GM13977 (cell line): Measurements from ENCODE around the gene RAET1E.

Experiments
- DNase-seq: peaks from one replicate; pipeline ENCODE4 v3.0.0; 2012; ENCODE audit warnings: low spot score
- CTCF ChIP-seq: IDR thresholded peaks from 2 replicates; pipeline ENCODE4 v1.5.1; 2012; ENCODE audit warnings: mild to moderate bottlenecking, control low read depth; ENCODE audit not compliant: insufficient read depth; ENCODE audit errors: extremely low read depth, missing control alignments
- in situ Hi-C: fragments of 300-500 bp; cut with MboI; formaldehyde crosslinking; loops from one replicate; pipeline ENCODE4 v1.12.0; 2022; ENCODE audit warnings: low sequenced_read_pairs, low pct_unique_long_range_greater_than_20kb, mixed read lengths, inconsistent platforms; ENCODE audit not compliant: unreplicated experiment

The RAET1E gene

GRCh38 chr6:149888093-149888492 lies 9.8 kb downstream of the RAET1E start:
- TF ChIP-seq CTCF, result no peak
- DNase-seq, result no peak
- in situ Hi-C loops, result no loop called here

GRCh38 chr6:149887343-149887742 lies 10.6 kb downstream of the RAET1E start:
- DNase-seq, result no peak
- no peak for TF ChIP-seq CTCF
- in situ Hi-C loops, result no loop called here

DNA sequence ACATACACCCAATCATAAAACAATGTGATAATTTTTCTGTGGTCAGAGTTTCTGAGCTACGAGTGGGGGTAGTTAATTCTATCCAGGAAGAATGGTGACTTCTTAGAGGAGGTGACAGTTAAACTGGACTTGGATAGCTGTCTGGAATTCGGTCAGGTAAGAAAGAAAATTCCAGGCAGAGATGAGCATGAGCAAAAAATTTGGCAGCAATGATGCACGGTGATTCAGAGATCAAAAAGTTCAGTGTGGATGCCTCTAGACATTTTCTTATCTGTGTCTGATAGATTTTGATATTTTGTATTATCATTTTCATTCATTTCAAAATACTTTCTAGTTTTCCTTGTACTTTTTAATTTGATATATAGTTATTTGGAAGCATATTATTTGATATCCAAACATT lies 12.0 kb downstream of the RAET1E start:
- in situ Hi-C loops, result no loop called here
- TF ChIP-seq CTCF, result no peak
- no peak for DNase-seq

DNA sequence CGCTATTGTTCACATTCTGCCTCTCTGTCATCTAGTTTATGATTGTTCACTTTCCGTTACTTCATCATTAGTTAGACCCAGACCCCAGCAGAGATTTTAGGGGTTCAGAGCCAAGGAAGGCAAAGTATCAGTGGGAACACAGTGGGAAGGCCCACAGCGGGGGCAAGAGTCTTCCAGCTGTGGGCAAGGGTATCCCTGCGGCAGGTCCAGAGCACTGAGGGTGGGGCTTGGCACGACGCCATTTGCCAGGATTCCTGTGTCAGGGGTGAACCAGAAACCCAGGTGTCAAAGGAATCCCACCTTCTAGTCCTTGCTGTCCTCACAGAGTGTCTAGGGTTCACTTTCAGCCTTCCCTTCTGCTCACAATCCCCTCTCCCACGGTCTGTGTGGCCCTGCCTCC lies 13.3 kb downstream of the RAET1E start:
- no peak for TF ChIP-seq CTCF
- DNase-seq, result no peak
- in situ Hi-C loops, result no loop called here

GRCh38 chr6:149884215-149884614 lies 13.7 kb downstream of the RAET1E start:
- no peak for DNase-seq
- no peak for TF ChIP-seq CTCF
- in situ Hi-C loops, result no loop called here

DNA sequence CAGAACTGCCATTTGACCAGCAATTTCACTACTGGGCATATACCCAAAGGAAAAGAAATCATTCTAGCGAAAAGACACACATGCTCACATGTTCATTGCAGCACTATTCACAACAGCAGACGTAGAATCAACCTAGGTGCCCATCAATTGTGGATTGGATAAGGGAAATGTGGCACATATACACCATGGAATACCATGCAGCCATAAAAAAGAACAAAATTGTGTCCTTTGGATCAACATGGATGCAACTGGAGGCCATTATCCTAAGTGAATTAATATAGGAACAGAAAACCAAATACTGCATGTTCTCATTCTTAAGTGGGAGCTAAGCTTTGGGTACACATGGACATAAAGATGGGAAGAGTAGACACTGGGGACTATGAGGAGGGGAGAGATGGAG lies 16.1 kb downstream of the RAET1E start:
- no peak for TF ChIP-seq CTCF
- in situ Hi-C loops, result no loop called here

GRCh38 chr6:149881066-149881766 lies 16.7 kb downstream of the RAET1E start:
- no peak for TF ChIP-seq CTCF
- in situ Hi-C loops, result no loop called here
- no peak for DNase-seq

More for the DNA sequence above, 16.1 kb downstream of the RAET1E start:
- DNase-seq, result no peak
